Measurements from ENCODE around the gene RAVER1. TPM values are rescaled to one million over a fixed set of nuclear protein-coding genes. Genes with fewer than 3 reads are reported as not detected.
"Not testable (repeated sequence)": the region's sequence is repeated elsewhere in the genome, so short reads cannot be mapped to it uniquely, and the experiment has no call there.

RAVER1 gene
- total RNA-seq: 100 to 1,000 TPM; 105 to 111 TPM

- intact Hi-C loops (cut with micrococcal nuclease): loop anchor here (10.0 kb wide), 1 partner anchor 52 kb away; the partner anchor contains the start of gene TYK2
- peak; percentile 97 for ATAC-seq
- Mint-ChIP-seq H3K27me3 (no peaks in the 10 kb centered on the region), H3K4me1 (ENCODE audit: low read depth) (peaks cover 38% of the 10 kb centered on the region), H3K4me3 (peak within 1 kb of the TSS; percentile 97), H3K36me3 (ENCODE audit: low read depth) (peaks cover 47% of the 10 kb centered on the region), H3K9me3 (no peaks in the 10 kb centered on the region), H3K27ac (peak within 1 kb of the TSS; percentile 98)
- peak; percentile 99 for DNase-seq
- no peak for TF ChIP-seq CTCF (IDR thresholded peaks at IDR 0.05)
- CTCF ChIA-PET: interaction anchor here (1.0 to 2.4 kb wide), 7 partner anchors 12 to 104 kb away, joined by 3 to 9 read pairs (median 3); partner anchors contain the start of gene ICAM1
- POLR2A ChIA-PET: interaction anchor here (0.8 to 3.5 kb wide), 16 partner anchors 10 to 225 kb away, joined by 3 to 30 read pairs (median 3); partner anchors contain the start of genes FDX2, ICAM1, ICAM5 and TYK2
These were observed at the start of gene RAVER1 for GRCh38 chr19:10332965-10333757. TSS of gene RAVER1 (minus strand) at chr19:10333529. CDS start at chr19:10333507, 22 bp downstream.

GRCh38 chr19:10383223-10383499 lies 49.8 kb upstream of the RAVER1 start:
- ATAC-seq, H3K27ac Mint-ChIP-seq, H3K4me3 Mint-ChIP-seq, H3K9me3 Mint-ChIP-seq, DNase-seq, H3K27me3 Mint-ChIP-seq: not testable (repeated sequence)
- intact Hi-C loops (cut with micrococcal nuclease): loop anchor here (10.0 kb wide), 2 partner anchors 48 to 448 kb away; partner anchors contain the start of genes ICAM3, OLFM2 and RAVER1
- POLR2A ChIA-PET: interaction anchor here (0.8 to 1.9 kb wide), 5 partner anchors 20 to 123 kb away, joined by 3 to 9 read pairs (median 3); partner anchors contain the start of genes CDC37 and ICAM1
- Mint-ChIP-seq H3K36me3 (ENCODE audit: low read depth) (peaks cover 12% of the 10 kb centered on the region), H3K4me1 (ENCODE audit: low read depth) (peaks cover 23% of the 10 kb centered on the region)
- CTCF ChIA-PET: interaction anchor here (3.6 to 17.3 kb wide), 3 partner anchors 8 to 124 kb away, joined by 17 to 286 read pairs (median 168); partner anchors contain the start of gene ICAM1

GRCh38 chr19:10380313-10381102 lies 47.2 kb upstream of the RAVER1 start, which contains the start of gene TYK2:
TSS of gene TYK2 (minus strand) at chr19:10380572. CDS start at chr19:10378406, 2,166 bp downstream.
- Mint-ChIP-seq H3K36me3 (ENCODE audit: low read depth) (peaks cover 18% of the 10 kb centered on the region), H3K27ac (peak within 1 kb of the TSS; percentile 96), H3K27me3 (no peaks in the 10 kb centered on the region), H3K4me3 (peak within 1 kb of the TSS; percentile 94), H3K4me1 (ENCODE audit: low read depth) (peaks cover 21% of the 10 kb centered on the region), H3K9me3 (no peaks in the 10 kb centered on the region)
- intact Hi-C loops (cut with micrococcal nuclease): loop anchor here (10.0 kb wide), 2 partner anchors 46 to 446 kb away; partner anchors contain the start of genes ICAM3, OLFM2 and RAVER1
- peak; percentile 98 for DNase-seq
- ATAC-seq: peak; percentile 98
- ChIA-PET CTCF (interaction anchor here (0.6 to 17.3 kb wide), 8 partner anchors 9 to 353 kb away, joined by 3 to 286 read pairs (median 12); partner anchors contain the start of gene ICAM1), POLR2A (interaction anchor here (0.6 to 3.4 kb wide), 22 partner anchors 7 to 274 kb away, joined by 3 to 13 read pairs (median 4); partner anchors contain the start of genes ICAM1, ICAM4, ICAM5 and PPAN)
- TF ChIP-seq CTCF (IDR thresholded peaks at IDR 0.05): no peak

GRCh38 chr19:10379880-10380312 lies 46.6 kb upstream of the RAVER1 start:
- Mint-ChIP-seq H3K27me3 (no peaks in the 10 kb centered on the region), H3K27ac (peak overlapping the region; percentile 96), H3K36me3 (ENCODE audit: low read depth) (peaks cover 21% of the 10 kb centered on the region), H3K4me1 (ENCODE audit: low read depth) (peaks cover 23% of the 10 kb centered on the region), H3K4me3 (peak overlapping the region; percentile 94), H3K9me3 (no peaks in the 10 kb centered on the region)
- CTCF ChIA-PET: interaction anchor here (0.6 to 17.3 kb wide), 8 partner anchors 9 to 352 kb away, joined by 3 to 286 read pairs (median 12); partner anchors contain the start of gene ICAM1
- TF ChIP-seq CTCF (IDR thresholded peaks at IDR 0.05): no peak
- intact Hi-C loops (cut with micrococcal nuclease): loop anchor here (10.0 kb wide), 2 partner anchors 45 to 445 kb away; partner anchors contain the start of genes ICAM3, OLFM2 and RAVER1
- ATAC-seq: peak; percentile 1
- peak; percentile 26 for DNase-seq
- POLR2A ChIA-PET: interaction anchor here (0.8 to 3.4 kb wide), 16 partner anchors 8 to 122 kb away, joined by 3 to 13 read pairs (median 4); partner anchors contain the start of genes ICAM1, ICAM4, ICAM5 and RAVER1

Data from activated CD8-positive, alpha-beta T cell treated with anti-CD3 and anti-CD28 coated beads for 36 hours (primary cell).